CD4-positive, alpha-beta T cell treated with Interleukin-21 for 1 hour (primary cell): ENCODE measurements around the gene VPS13D.
A peak's percentile ranks its signal among the peaks of the same experiment; 100 is the strongest.
"Not testable (repeated sequence)": the region's sequence is repeated elsewhere in the genome, so short reads cannot be mapped to it uniquely, and the experiment has no call there.

ENCODE experiments used
- DNase-seq: peaks from one replicate; pipeline ENCODE4 v3.0.0-alpha.2; 2020

The VPS13D gene

GRCh38 chr1:12296623-12297022, 66.8 kb downstream of the VPS13D start:
- no peak for DNase-seq

GRCh38 chr1:12300706-12301105, 70.9 kb downstream of the VPS13D start:
- DNase-seq = no peak

GRCh38 chr1:12301518-12302237, 71.8 kb downstream of the VPS13D start:
- DNase-seq = no peak

- DNase-seq = no peak
Measured at GRCh38 chr1:12302798-12303447, 73.1 kb downstream of the VPS13D start.

- no peak for DNase-seq
Measured at GRCh38 chr1:12305377-12305776, 75.5 kb downstream of the VPS13D start.

- DNase-seq = no peak
Measured at GRCh38 chr1:12309783-12310742, 80.2 kb downstream of the VPS13D start.

- peak; percentile 16 for DNase-seq
Measured at GRCh38 chr1:12314333-12314903, 84.6 kb downstream of the VPS13D start.

- DNase-seq = no peak
Measured at GRCh38 chr1:12315146-12315545, 85.3 kb downstream of the VPS13D start.

GRCh38 chr1:12316331-12316730, 86.5 kb downstream of the VPS13D start:
- DNase-seq = no peak

GRCh38 chr1:12320486-12320885, 90.7 kb downstream of the VPS13D start:
- DNase-seq = no peak

- no peak for DNase-seq
Measured at GRCh38 chr1:12324423-12324822, 94.6 kb downstream of the VPS13D start.

- not testable (repeated sequence) for DNase-seq
Measured at GRCh38 chr1:12324973-12325372, 95.1 kb downstream of the VPS13D start.

GRCh38 chr1:12326986-12327385, 97.2 kb downstream of the VPS13D start:
- no peak for DNase-seq

GRCh38 chr1:12327566-12327965, 97.7 kb downstream of the VPS13D start:
- no peak for DNase-seq

GRCh38 chr1:12333036-12333785, 103.4 kb downstream of the VPS13D start:
- DNase-seq = no peak

GRCh38 chr1:12335815-12336214, 106.0 kb downstream of the VPS13D start:
- DNase-seq = no peak

GRCh38 chr1:12336413-12336812, 106.6 kb downstream of the VPS13D start:
- no peak for DNase-seq

- DNase-seq = no peak
Measured at GRCh38 chr1:12338017-12338416, 108.2 kb downstream of the VPS13D start.

- DNase-seq = no peak
Measured at GRCh38 chr1:12338823-12339222, 109.0 kb downstream of the VPS13D start.

GRCh38 chr1:12339396-12339795, 109.6 kb downstream of the VPS13D start:
- DNase-seq = no peak

- no peak for DNase-seq
Measured at GRCh38 chr1:12339811-12340543, 110.1 kb downstream of the VPS13D start.

- no peak for DNase-seq
Measured at GRCh38 chr1:12340544-12340930, 110.7 kb downstream of the VPS13D start.
